IPS-NIHi7 (cell line): ENCODE data around the gene ETV2.
A peak's percentile ranks its signal among the peaks of the same experiment; 100 is the strongest.
"Not testable (repeated sequence)": the region's sequence is repeated elsewhere in the genome, so short reads cannot be mapped to it uniquely, and the experiment has no call there.

Experiments
- DNase-seq: peaks from one replicate; pipeline ENCODE4 v3.0.0; 2012; ENCODE audit warnings: mixed read lengths; ENCODE audit errors: extremely low spot score

Gene ETV2

GRCh38 chr19:35641515-35642151 lies at the start of gene ETV2:
Gene ETV2, plus strand, starts transcription at chr19:35641745. Its CDS starts 716 bp downstream, at chr19:35642461.
- peak; percentile 77 for DNase-seq

- peak; percentile 84 for DNase-seq
These were observed 49.3 kb upstream of the ETV2 start for GRCh38 chr19:35592226-35592625.

GRCh38 chr19:35595026-35595425 lies 46.5 kb upstream of the ETV2 start:
- not testable (repeated sequence) for DNase-seq

GRCh38 chr19:35595928-35596327 lies 45.6 kb upstream of the ETV2 start:
- no peak for DNase-seq

- DNase-seq, result peak; percentile 61
These were observed 45.1 kb upstream of the ETV2 start for GRCh38 chr19:35596366-35596999.

- DNase-seq, result no peak
These were observed 39.6 kb upstream of the ETV2 start for GRCh38 chr19:35601971-35602370.

- not testable (repeated sequence) for DNase-seq
These were observed 37.1 kb upstream of the ETV2 start for GRCh38 chr19:35604436-35604835.

- not testable (repeated sequence) for DNase-seq
These were observed 34.4 kb upstream of the ETV2 start for GRCh38 chr19:35607170-35607569.

GRCh38 chr19:35607661-35608060 lies 33.9 kb upstream of the ETV2 start:
- DNase-seq, result no peak

- no peak for DNase-seq
These were observed 33.3 kb upstream of the ETV2 start for GRCh38 chr19:35608251-35608650.

- no peak for DNase-seq
These were observed 31.6 kb upstream of the ETV2 start for GRCh38 chr19:35609851-35610353.

- no peak for DNase-seq
These were observed 29.4 kb upstream of the ETV2 start for GRCh38 chr19:35612224-35612558.

- DNase-seq, result peak; percentile 100
These were observed 28.8 kb upstream of the ETV2 start, which contains the start of gene HAUS5 for GRCh38 chr19:35612559-35613321. Gene HAUS5, plus strand, starts transcription at chr19:35612735. Its CDS starts 60 bp downstream, at chr19:35612795.

- no peak for DNase-seq
These were observed 28.0 kb upstream of the ETV2 start for GRCh38 chr19:35613574-35613973.

GRCh38 chr19:35615036-35615435 lies 26.5 kb upstream of the ETV2 start:
- no peak for DNase-seq

- DNase-seq, result peak; percentile 39
These were observed 22.7 kb upstream of the ETV2 start for GRCh38 chr19:35618857-35619256.

- no peak for DNase-seq
These were observed 22.1 kb upstream of the ETV2 start for GRCh38 chr19:35619290-35619923.

GRCh38 chr19:35620001-35620400 lies 21.5 kb upstream of the ETV2 start:
- DNase-seq, result no peak

GRCh38 chr19:35621708-35622107 lies 19.8 kb upstream of the ETV2 start:
- DNase-seq, result no peak

GRCh38 chr19:35622750-35623149 lies 18.8 kb upstream of the ETV2 start:
- DNase-seq, result no peak

GRCh38 chr19:35623327-35624010 lies 18.1 kb upstream of the ETV2 start:
- no peak for DNase-seq

GRCh38 chr19:35628264-35628564 lies 13.3 kb upstream of the ETV2 start:
- no peak for DNase-seq
